ENCODE data around the gene MC2R.
"Not testable (repeated sequence)": the region's sequence is repeated elsewhere in the genome, so short reads cannot be mapped to it uniquely, and the experiment has no call there.

The MC2R gene

DNA sequence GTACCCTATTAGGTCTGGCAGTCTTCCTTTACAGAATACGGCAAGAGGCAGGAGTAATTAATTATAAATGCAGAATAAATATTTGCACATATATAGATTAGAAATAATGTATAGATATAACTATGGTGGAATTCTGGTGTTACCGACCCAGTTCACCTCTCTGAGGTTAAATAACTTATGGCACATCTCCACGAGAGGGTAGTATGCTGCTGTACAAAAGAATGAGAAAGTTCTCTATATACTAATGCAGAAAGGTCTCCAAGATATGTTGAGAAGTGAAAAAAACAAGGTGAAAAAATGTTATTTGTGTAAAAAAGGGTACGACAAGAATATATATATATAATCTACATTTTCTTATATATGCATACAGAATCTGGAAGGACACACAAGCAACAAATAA, 40.8 kb downstream of the MC2R start:
- Mint-ChIP-seq H3K27ac (no peak overlapping the region), H3K4me3 (no peak overlapping the region), H3K4me1 (no peaks in the 10 kb centered on the region), H3K27me3 (peaks cover 29% of the 10 kb centered on the region), H3K9me3 (no peaks in the 10 kb centered on the region)
- DNase-seq, result no peak
- no peak for ATAC-seq

DNA sequence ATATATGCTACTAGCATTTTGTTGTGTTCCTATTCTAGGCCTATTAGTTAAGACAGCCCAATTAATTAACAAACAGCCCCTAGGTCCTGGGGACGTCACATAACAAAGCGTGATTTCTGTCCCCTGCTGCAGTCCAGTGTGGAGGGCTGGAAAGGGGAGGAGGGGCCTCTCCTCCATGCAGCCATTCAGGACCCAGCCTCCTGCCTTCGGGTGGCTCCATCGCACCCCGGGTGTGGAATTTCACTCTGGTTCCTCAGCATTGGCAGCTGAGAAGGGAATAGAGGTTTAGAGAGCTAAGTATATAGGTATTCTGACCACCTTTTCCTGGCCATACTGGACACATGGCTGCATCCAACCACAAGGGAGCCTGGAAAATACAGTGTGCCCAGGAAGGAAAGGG, 42.4 kb downstream of the MC2R start:
- H3K27ac Mint-ChIP-seq, result no peak overlapping the region
- no peaks in the 10 kb centered on the region for H3K9me3 Mint-ChIP-seq
- H3K4me3 Mint-ChIP-seq, result no peak overlapping the region
- ATAC-seq (no peak), DNase-seq (no peak)
- peaks cover 46% of the 10 kb centered on the region for H3K27me3 Mint-ChIP-seq
- peaks cover 7% of the 10 kb centered on the region for H3K4me1 Mint-ChIP-seq

DNA sequence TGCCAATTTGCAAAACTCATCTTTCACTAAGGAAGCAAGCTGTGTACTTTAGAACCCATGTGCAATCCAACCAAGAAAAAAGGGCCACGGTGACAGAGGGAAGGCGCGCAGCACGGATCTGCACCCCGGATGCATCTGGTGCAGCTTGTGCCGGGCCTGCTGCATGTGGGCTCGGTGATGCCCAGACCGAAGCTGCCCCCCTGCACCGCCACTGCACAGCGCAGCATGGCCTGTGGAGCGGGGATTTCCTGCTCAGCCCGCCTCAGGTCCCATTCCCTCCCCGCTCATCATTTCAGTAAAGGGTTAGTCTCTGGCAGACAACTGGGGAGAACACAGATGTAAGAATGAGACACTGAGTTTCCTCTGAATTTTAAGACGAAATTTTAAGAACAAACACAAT, 43.0 kb downstream of the MC2R start:
- H3K27ac Mint-ChIP-seq, result no peak overlapping the region
- peaks cover 7% of the 10 kb centered on the region for H3K4me1 Mint-ChIP-seq

DNA sequence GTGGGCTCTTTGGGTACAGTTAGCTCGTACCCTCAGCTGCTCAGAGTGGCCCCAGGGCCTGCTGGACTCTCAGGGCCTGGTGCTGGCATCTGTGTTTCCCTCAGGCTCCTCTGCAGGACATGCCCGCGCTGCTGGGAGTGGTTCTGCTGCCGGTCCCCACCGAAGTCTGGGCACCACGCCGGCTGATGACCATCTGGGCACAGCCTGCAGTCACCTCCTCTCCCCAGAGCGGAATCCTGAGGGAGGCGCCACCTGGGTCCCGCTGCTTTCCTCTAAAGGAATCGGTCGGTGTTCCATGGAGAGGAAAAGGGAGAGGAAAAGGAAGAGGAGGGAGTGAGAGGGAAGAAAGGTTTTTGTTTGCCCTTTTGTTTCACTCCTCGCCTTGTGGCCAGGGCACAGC, 43.6 kb downstream of the MC2R start:
- H3K27ac Mint-ChIP-seq, result no peak overlapping the region
- H3K4me3 Mint-ChIP-seq, result no peak overlapping the region
- ATAC-seq (no peak), DNase-seq (no peak)
- H3K27me3 Mint-ChIP-seq, result peaks cover 58% of the 10 kb centered on the region
- no peaks in the 10 kb centered on the region for H3K9me3 Mint-ChIP-seq
- peaks cover 7% of the 10 kb centered on the region for H3K4me1 Mint-ChIP-seq

More for the DNA sequence above, 43.0 kb downstream of the MC2R start:
- no peak overlapping the region for H3K4me3 Mint-ChIP-seq
- DNase-seq (no peak), ATAC-seq (no peak)
- H3K9me3 Mint-ChIP-seq, result no peaks in the 10 kb centered on the region
- H3K27me3 Mint-ChIP-seq, result peaks cover 51% of the 10 kb centered on the region

DNA sequence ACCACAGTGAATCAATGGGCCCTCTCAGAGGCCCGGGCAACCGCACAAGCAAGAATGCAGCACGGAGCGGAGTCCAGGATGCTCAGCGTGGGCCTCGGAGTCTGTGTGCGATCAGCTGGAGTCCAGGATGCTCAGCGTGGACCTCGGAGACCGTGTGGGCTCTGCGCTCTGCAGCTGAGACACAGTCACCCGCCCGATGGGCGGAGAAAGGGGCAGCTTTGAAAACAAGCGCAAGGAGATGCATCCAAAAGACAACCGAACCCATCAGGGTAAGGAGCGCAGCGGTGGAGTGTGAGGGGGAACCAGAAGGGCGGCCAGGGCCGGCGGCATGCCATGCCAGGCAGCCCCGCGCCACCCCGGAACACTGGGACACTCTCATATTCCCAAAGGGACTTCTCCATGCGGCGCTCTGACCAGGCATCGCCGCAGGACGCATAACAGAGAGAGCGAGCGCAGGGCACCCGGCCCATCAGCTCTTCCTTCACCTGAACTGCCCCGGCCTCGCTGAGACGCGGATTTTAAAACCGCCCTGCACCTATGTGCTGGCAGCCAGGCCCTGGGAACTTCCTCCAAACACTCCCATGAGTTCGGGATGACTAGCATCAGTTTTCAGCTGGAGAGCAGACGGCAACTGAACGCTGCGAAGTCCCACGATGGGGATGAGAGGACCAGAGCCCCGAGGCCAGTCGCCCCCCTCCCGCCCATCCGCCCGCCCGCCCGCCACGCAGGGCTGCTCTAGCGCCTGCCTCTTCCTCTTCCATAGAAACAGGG, 46.6 kb downstream of the MC2R start:
- H3K9me3 Mint-ChIP-seq, result no peaks in the 10 kb centered on the region
- no peak overlapping the region for H3K27ac Mint-ChIP-seq
- no peak overlapping the region for H3K4me3 Mint-ChIP-seq
- ATAC-seq, result no peak
- H3K27me3 Mint-ChIP-seq, result peaks cover 70% of the 10 kb centered on the region
- H3K4me1 Mint-ChIP-seq, result peaks cover 7% of the 10 kb centered on the region
- DNase-seq, result no peak

DNA sequence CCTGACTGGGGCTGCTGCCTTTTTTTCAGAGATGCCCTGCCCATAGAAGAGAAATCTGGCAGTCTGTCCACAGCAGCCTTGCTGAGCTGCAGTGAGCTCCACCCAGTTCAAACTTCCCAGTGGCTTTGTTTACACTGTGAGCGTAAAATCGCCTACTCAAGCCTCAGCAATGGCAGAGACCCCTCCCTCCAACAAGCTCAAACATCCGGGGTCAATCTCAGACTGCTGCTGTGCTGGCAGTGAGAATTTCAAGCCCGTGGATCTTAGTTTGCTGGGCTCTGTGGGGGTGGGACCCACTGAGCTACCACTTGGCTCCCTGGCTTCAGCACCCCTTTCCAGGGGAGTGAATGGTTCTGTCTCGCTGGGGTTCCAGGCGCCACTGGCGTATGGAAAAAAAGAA, 52.4 kb downstream of the MC2R start:
- ATAC-seq, result not testable (repeated sequence)

DNA sequence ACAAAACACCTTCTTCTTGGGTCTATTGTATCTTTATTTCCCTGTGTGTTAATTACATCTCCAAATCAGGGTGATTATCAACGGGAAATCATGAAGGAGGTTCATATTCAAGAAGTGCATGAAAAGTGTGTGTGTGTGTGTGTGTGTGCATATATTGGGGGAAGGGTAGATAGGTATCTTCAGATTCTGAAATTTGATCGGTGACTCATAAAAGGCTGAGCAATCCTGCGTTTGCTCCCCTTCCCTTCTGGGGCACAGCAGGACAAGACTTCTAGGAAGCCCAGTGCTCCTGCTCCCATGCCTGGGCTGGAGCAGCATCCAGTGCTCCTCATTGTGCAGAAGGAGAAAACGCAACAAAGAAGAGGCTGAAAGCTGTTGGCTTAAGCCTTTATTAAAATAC, 65.5 kb downstream of the MC2R start:
- no peak overlapping the region for H3K4me3 Mint-ChIP-seq
- H3K9me3 Mint-ChIP-seq, result peaks cover 8 to 42% of the 10 kb centered on the region in 2 donors
- ATAC-seq, result no peak
- peaks cover 32% of the 10 kb centered on the region for H3K27me3 Mint-ChIP-seq
- no peak for DNase-seq
- no peak overlapping the region for H3K27ac Mint-ChIP-seq
- H3K4me1 Mint-ChIP-seq, result no peaks in the 10 kb centered on the region

More for the DNA sequence above, 52.4 kb downstream of the MC2R start:
- not testable (repeated sequence) for H3K27ac Mint-ChIP-seq, H3K4me3 Mint-ChIP-seq, H3K9me3 Mint-ChIP-seq, DNase-seq, H3K4me1 Mint-ChIP-seq
- H3K27me3 Mint-ChIP-seq, result peaks cover 37% of the 10 kb centered on the region

DNA sequence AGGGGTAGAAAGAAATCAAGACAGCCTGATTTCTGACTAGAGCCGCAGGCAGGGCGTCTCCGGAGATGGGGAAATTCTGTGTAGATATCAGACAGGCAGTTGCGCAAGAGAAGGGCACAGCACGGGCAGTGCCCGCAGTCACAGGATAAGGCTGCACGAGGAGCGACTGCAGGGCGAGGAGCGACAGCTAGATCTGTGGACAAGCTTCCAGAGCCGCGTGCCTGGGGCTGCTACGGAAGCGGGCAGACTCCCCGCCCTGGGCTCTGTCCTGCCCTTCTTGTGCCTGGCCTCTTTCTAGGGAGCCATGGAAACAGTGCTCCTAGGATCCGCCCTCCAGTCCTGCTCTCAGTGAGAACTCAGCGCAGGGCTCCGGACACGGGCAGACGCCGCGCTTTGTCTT, 78.8 kb downstream of the MC2R start:
- DNase-seq (no peak), ATAC-seq (no peak)
- no peaks in the 10 kb centered on the region for H3K4me1 Mint-ChIP-seq
- H3K4me3 Mint-ChIP-seq, result no peak overlapping the region
- no peak overlapping the region for H3K27ac Mint-ChIP-seq
- H3K27me3 Mint-ChIP-seq, result peaks cover 42% of the 10 kb centered on the region
- H3K9me3 Mint-ChIP-seq, result no peaks in the 10 kb centered on the region

DNA sequence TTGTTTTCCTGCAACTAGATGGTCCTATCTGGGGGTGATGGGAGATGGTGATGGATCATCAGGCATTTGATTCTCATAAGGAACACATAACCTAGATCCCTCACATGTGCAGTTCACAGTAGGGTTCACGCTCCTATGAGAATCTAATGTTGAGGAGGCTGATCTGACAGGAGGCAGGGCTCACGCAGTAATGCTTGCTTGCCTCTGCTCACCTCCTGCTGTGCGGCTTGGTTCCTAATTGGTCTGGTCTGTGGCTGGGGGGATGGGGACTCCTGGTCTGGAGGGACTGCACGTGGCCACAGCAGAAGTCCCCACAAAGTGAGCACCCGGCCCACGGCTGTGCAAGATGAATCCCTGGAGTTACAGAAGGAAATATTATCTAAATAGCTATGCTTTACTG, 80.1 kb downstream of the MC2R start:
- peaks cover 54% of the 10 kb centered on the region for H3K27me3 Mint-ChIP-seq
- no peaks in the 10 kb centered on the region for H3K4me1 Mint-ChIP-seq
- H3K9me3 Mint-ChIP-seq, result no peaks in the 10 kb centered on the region
- no peak overlapping the region for H3K27ac Mint-ChIP-seq
- no peak overlapping the region for H3K4me3 Mint-ChIP-seq
- DNase-seq (no peak), ATAC-seq (no peak)

DNA sequence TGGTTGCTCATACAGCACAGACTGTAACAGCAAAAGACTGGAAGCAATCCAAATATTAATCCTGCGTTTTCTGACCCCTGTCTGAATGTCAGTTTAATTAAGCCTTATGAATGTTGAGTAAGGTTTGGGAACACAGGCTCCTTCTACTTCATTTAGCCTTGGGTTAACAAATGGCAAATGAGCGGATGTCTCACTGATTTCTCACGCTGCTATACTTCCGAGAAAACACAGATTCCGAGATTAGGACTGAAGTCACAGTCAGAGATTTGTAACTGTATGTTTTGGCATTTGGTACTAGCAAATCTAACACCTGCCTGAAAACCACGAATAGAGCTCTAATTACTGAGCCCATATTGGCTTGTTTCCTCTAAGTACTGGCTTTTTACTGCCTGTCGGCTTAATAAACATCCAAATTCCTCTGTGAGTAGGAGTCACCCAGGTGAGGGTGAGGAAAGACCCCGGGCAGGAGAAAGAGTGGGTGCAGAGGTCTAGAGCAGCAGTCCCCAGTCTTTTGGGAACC, 80.8 kb downstream of the MC2R start:
- DNase-seq, result no peak
- H3K27me3 Mint-ChIP-seq, result peaks cover 54% of the 10 kb centered on the region
- H3K4me1 Mint-ChIP-seq, result no peaks in the 10 kb centered on the region
- H3K9me3 Mint-ChIP-seq, result no peaks in the 10 kb centered on the region
- no peak overlapping the region for H3K4me3 Mint-ChIP-seq
- H3K27ac Mint-ChIP-seq, result no peak overlapping the region
- ATAC-seq, result no peak

Measured in stimulated activated naive CD8-positive, alpha-beta T cell treated with anti-CD3 and anti-CD28 coated beads, Interleukin-15, amount 100 ng/mL, for 72 hours (primary cell).